ENCODE results near the gene GNAQ. TPM values are rescaled to one million over a fixed set of nuclear protein-coding genes. Genes with fewer than 3 reads are reported as not detected.

Gene GNAQ
- total RNA-seq, 1 donor from 2014 or later: 20.6 TPM

GRCh38 chr9:77743386-77743785 is 288.2 kb downstream of the GNAQ start:
- H3K4me3 ChIP-seq (ENCODE audit: low read depth, low read length): no peak overlapping the region
- no peak for TF ChIP-seq CTCF (conservative IDR thresholded peaks at IDR 0.05; ENCODE audit: low read depth, low read length)
- no peak for DNase-seq (ENCODE audit: low read depth)

- no peak overlapping the region for H3K4me3 ChIP-seq (ENCODE audit: low read depth, low read length)
- no peak for TF ChIP-seq CTCF (conservative IDR thresholded peaks at IDR 0.05; ENCODE audit: low read depth, low read length)
- no peak for DNase-seq (ENCODE audit: low read depth)
Measured at GRCh38 chr9:77738932-77739331, 292.7 kb downstream of the GNAQ start.

GRCh38 chr9:77735494-77735893 is 296.1 kb downstream of the GNAQ start:
- no peak overlapping the region for H3K4me3 ChIP-seq (ENCODE audit: low read depth, low read length)
- DNase-seq (ENCODE audit: low read depth): no peak
- TF ChIP-seq CTCF (conservative IDR thresholded peaks at IDR 0.05; ENCODE audit: low read depth, low read length): no peak

GRCh38 chr9:77731930-77732329 is 299.7 kb downstream of the GNAQ start:
- H3K4me3 ChIP-seq (ENCODE audit: low read depth, low read length): no peak overlapping the region
- TF ChIP-seq CTCF (conservative IDR thresholded peaks at IDR 0.05; ENCODE audit: low read depth, low read length): no peak
- DNase-seq (ENCODE audit: low read depth): no peak

GRCh38 chr9:77731008-77731698 is 300.5 kb downstream of the GNAQ start:
- TF ChIP-seq CTCF (conservative IDR thresholded peaks at IDR 0.05; ENCODE audit: low read depth, low read length): no peak
- no peak overlapping the region for H3K4me3 ChIP-seq (ENCODE audit: low read depth, low read length)
- DNase-seq (ENCODE audit: low read depth): no peak

GRCh38 chr9:77729177-77729576 is 302.4 kb downstream of the GNAQ start:
- no peak for DNase-seq (ENCODE audit: low read depth)
- TF ChIP-seq CTCF (conservative IDR thresholded peaks at IDR 0.05; ENCODE audit: low read depth, low read length): no peak
- H3K4me3 ChIP-seq (ENCODE audit: low read depth, low read length): no peak overlapping the region

GRCh38 chr9:77726814-77727213 is 304.8 kb downstream of the GNAQ start:
- H3K4me3 ChIP-seq (ENCODE audit: low read depth, low read length): no peak overlapping the region
- no peak for TF ChIP-seq CTCF (conservative IDR thresholded peaks at IDR 0.05; ENCODE audit: low read depth, low read length)
- DNase-seq (ENCODE audit: low read depth): no peak

Measured in epithelial cell of proximal tubule (primary cell).